ENCODE data around the gene ATP1B3.

- TF ChIP-seq CTCF (IDR thresholded peaks at IDR 0.05; ENCODE audit: low read depth, low read length, poor library complexity, severe bottlenecking) (no peak), EZH2phosphoT487 (IDR thresholded peaks at IDR 0.05; ENCODE audit: borderline replicate concordance, low read length) (no peak)
These were observed 45.9 kb upstream of the ATP1B3 start for GRCh38 chr3:141830508-141830907.
